ENCODE results near the gene PKHD1.

PKHD1 gene

GRCh38 chr6:52045033-52045432 lies 42.4 kb downstream of the PKHD1 start:
- DNase-seq = no peak

DNA sequence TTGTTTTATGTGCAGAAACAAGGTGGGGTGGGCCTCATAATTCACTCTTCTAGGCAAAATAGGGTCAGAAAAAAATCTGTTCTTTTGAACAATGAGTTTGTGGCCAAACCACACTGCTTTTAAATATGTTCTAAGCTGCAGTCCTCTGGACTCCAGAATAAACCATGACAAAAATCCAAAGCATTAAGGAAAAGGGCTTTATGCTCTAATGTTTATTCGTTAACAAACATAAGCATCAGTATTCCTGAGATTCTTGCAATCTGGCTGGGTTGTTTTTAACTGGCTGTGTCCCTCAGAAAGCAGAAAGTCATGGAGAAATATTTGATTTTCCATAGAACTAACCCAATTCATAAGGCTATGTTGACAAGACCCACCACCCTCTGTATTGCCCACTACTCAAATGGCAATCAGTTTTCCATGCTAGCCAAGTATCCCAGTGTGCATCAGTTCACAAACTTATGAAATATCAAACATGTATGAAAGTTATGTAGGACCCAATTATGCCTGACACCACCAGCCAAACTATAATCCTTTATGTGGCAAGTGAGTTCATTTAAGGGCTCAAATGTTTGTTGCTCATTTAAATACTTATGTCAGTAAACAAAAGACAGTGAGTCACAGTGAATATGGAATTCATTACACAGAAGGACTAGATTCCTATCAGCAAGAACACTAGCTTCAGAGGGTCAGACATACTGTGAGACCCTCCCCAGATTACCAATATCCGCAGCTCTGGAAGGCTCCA lies 45.1 kb downstream of the PKHD1 start:
- DNase-seq = no peak

- DNase-seq = no peak
Observed at GRCh38 chr6:52041134-52041533, 46.3 kb downstream of the PKHD1 start.

DNA sequence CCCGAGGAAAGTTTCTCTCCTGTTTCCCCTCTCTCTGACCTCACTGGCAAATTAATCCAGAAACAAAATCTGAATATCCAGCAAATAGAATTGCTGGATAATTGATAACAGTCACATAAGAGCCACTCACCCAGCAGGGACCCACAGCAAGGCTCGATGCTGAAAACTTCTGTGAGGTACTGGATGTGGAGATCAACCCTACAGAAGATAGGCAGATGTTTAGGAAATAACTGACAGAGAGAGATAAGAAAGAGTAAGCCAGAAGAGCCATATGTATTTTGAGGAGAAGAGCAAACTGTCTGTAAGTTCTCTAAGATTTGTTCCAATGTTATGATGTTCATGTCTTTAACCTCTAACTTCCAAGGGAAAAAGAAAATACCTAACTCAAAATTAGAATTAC lies 59.7 kb downstream of the PKHD1 start:
- DNase-seq = no peak

DNA sequence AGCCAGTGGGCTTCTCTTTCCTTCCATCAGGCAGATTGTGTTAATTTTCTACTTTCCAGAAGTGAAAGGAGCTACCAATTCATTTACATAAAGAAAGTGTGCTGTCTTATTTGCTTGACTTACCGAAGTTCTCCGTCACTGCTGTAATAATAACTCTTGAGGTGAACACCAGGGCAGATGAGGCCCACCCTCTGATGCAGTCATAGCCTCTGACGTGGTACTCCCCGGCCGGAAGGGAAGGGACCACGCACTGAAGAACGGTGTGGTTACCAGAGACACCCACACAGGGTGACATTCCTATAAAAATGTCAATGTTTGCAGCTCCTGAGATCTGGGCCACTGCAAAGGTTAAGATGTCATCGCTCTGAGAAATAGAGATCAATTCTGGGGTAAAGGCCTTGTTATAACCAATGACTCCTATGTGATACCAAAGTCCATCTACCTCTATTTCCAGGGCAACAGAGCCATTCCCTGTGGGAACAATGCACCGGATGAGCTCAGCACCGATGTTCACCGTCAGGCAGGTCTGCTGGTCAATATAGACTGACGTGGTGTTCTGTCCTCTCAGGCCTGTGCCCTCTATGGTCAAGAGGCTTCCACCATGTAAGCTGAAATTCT lies 62.9 kb downstream of the PKHD1 start:
- no peak for DNase-seq

DNA sequence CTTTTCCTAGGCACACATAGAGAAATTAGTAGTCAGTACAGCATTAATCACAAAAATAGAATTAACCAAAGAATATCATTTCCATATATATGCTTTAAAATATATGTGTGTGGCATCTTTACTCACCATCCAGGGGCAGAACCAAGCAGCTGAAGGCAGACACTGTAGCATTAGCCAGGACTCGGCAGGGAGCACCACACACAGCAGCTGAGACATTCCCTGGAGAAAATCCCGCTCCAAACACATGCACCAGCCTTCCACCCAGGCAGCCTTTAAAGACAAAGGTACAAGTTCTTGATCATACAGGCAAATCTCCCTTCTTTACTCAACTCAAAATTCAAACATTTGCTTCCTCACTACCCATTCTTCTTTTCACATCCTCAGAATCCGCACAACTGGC lies 64.7 kb downstream of the PKHD1 start:
- no peak for DNase-seq

DNA sequence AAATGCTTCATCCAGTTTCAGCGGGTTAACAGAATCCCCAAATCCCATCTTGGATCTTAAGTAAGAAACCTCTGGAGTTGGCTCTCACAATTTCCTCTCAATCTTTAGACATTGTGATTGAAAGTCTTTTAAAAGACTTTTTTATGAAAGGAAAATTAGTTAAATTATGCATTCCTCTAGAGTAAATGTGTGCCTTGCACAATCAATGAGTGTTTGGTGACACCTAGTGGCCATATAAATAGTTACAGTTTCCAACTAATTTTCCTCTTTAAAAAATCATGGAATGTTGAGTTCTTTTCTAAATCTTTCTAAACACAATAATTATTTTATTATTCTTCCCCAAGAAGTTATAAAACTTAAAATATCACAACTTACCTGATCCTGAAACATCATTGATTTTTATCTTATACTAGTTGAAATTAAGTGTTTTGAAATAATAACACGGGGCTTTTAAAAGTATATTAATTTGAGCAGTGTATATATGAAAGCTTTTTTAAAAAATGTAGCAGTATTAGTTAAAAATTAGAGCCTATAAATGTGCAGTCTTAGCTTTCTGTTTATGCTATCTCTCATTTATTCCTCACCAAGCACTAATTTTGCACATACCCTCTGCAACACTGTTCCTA lies 66.4 kb downstream of the PKHD1 start:
- DNase-seq = no peak

DNA sequence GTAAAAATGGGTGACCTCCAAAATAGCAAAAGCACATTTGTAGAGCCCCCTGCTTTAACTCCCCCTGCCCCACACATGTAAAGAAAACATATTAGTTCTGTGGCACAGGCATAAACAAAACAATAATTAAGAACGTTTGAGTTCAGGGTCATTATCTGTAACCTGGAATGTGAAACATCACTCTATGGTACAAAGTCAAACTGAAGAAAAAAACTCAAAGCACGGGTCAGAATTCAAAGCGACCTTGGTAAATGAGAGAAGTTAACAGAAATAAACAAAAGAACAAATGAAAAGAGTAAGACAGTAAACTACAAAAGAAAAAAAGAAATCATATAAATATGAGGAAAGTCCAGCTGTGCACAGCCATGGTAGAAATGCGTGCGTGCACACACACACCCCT lies 67.5 kb downstream of the PKHD1 start:
- DNase-seq = no peak

DNA sequence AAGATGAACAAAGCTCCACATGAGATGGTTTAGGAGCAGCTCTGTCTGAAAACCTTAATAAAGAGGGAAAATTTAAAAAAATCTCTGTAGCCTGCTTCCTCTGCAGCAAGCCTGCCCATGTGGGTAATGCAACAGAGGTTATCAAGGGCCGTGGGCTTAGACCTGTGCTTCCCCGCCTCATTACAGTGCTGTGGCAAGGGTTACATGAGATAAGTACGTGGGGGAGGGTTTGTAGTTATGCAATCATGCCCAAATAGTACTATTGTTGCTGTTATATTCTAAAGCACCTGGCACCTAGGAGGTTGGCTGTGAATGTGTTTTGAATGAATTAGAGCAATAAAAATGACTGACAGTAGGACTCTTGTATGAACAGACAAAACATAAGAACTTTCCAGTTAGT lies 68.3 kb downstream of the PKHD1 start:
- no peak for DNase-seq

DNA sequence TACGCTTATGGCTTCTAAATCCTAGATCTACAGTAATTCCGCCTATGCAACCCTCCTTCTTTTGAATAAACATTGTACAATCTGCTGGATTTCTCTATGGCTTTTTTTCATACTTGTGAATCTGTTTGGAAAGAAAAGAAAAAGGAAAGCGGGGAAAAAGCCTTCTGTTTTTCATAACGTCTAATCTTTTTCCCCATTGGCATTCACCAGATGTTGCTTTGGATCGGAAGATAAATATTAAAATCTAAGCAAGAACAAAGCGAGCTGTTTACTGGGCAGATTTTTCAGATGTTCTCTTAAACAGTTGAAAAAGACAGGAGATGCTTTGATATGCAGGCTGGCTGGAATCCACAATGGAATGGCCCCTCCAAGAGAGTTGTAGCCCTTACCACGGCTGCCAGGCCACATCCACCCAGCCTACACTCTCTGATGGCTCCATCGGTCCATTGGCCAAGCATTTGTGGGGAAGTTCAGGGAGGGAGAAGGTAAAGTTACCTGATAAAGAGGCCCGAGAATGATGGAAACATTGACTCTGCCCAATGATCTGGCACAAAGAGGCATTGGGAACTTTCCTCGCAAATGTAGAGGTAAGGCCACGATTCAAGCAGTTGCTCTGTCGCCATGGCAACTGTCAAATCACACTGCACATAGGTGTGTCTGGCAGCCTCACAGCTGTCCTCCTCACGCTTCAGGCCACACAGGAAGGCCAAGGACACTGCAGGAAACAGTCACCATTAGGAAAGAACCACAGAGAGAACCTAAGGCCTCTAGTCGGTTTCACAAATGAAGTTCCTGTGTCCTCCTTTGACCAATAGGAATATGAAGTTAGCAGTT lies 70.3 kb downstream of the PKHD1 start:
- DNase-seq = no peak

- DNase-seq = no peak
Observed at GRCh38 chr6:52015953-52016352, 71.5 kb downstream of the PKHD1 start.

DNA sequence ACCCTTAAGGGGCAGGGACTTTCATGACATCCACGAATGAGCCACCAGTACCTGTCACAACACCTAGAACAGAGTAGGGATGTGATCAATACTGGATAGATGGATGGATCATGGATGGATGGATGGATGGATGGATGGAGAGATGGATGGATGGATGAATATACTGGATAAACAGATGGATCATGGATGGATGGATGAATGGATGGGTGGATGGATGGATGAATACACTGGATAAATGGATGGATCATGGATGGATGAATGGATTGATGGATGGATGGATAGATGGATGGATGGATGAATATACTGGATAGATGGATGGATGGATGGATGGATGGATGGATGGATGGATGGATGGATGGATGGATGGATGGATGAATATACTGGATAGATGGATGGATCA lies 73.0 kb downstream of the PKHD1 start:
- DNase-seq = no peak

- no peak for DNase-seq
Observed at GRCh38 chr6:52013035-52013434, 74.4 kb downstream of the PKHD1 start.

- no peak for DNase-seq
Observed at GRCh38 chr6:52012582-52012981, 74.8 kb downstream of the PKHD1 start.

DNA sequence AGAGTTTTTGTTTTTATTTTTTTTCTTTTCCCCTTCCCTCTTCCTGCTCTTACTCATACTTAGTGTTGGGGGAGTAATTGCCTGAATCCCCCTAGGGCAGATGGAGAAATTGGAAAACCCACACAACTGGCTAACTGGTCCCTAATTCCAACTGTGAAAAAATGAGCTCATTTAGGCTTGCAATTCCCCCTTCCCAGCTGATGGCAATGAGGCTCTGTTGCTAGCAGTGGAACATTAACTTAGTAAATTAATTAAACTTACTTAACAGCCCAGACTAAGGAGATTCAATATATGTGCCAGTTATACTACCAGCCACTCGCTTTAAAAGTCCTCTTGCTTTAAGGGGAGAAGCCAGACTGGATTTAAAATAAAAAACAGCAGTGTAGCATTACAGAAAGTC lies 76.6 kb downstream of the PKHD1 start:
- no peak for DNase-seq

- no peak for DNase-seq
Observed at GRCh38 chr6:52010145-52010544, 77.3 kb downstream of the PKHD1 start.

DNA sequence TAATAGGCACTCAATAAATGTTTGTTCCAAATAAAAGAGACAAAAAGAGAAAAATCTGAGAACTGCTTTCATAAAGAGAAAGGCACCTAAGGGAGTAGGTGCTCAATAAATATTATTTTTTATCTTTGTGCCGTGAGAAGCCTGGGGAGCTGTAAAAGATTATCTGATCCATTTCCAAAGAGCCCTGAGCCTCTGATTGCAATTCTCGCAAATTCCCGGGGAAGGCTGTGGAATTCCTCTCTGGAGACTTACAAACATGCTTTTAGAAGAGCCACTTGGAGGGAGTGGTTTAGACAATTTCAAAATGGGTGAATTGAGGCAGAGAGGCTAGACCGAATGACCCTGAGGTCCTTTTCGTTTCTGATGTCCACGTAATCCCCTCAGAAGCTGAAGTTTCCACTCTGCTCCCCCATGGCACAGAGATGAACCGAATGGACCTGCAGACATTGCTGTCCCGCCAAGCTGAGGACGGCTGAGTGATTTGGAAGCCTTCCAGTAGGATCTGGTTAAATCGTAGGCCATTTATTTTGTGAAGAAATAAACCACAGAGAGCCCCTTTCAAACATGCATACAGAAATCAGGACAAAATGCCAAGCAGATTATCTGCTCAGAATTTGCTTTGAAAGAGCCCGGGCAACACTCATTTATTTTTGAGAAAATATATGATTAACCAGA lies 77.8 kb downstream of the PKHD1 start:
- no peak for DNase-seq

DNA sequence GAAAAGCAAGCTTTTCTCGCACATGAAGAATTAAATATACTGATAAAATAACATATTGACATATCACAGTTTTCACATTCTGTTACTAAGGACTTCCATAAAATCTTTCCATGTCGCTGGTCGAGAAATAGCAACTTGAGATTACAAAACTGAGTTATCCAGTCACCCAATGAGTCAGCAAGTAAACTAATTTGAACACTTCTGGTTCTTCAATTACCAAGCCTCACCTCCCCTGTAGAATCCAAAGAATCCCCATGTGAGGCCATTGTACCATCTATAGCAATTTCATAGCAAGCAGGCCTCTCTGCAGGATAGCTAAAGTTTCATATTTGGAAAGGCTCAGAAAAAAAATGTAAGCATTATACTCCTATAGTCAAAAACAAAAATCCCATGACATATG lies 87.3 kb downstream of the PKHD1 start:
- DNase-seq = no peak

- DNase-seq = no peak
Observed at GRCh38 chr6:51996296-51996947, 91.0 kb downstream of the PKHD1 start.

DNA sequence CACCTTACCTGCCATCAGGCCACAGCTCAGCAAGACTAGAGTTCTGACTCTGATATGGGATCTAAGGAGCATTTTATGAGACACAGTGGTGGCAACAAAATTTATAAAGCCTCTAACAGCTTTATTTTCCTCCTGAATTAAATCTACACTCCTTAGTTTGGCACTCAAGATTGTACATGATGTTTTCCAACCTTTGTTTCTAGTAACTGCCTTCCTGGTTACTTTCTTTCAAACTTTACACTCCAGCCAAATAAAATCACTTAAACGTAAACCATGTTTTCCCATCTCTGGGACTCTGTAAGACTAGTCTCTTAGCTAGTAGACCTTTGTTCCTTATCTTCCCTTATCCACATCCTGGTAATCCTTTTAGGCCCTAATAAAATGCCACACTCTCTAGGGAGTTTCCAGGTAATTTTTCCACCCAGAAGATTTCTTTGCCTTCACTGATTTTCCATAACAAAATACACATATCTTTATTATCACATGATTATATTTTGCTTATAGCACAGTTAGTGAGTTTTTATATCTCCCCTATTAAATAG lies 92.1 kb downstream of the PKHD1 start:
- no peak for DNase-seq

GRCh38 chr6:51992876-51993275 lies 94.5 kb downstream of the PKHD1 start:
- no peak for DNase-seq

- DNase-seq = no peak
Observed at GRCh38 chr6:51989789-51990188, 97.6 kb downstream of the PKHD1 start.
